Measurements from ENCODE around the gene LDLRAD4.
"Not testable (repeated sequence)": the region's sequence is repeated elsewhere in the genome, so short reads cannot be mapped to it uniquely, and the experiment has no call there.

The LDLRAD4 gene

DNA sequence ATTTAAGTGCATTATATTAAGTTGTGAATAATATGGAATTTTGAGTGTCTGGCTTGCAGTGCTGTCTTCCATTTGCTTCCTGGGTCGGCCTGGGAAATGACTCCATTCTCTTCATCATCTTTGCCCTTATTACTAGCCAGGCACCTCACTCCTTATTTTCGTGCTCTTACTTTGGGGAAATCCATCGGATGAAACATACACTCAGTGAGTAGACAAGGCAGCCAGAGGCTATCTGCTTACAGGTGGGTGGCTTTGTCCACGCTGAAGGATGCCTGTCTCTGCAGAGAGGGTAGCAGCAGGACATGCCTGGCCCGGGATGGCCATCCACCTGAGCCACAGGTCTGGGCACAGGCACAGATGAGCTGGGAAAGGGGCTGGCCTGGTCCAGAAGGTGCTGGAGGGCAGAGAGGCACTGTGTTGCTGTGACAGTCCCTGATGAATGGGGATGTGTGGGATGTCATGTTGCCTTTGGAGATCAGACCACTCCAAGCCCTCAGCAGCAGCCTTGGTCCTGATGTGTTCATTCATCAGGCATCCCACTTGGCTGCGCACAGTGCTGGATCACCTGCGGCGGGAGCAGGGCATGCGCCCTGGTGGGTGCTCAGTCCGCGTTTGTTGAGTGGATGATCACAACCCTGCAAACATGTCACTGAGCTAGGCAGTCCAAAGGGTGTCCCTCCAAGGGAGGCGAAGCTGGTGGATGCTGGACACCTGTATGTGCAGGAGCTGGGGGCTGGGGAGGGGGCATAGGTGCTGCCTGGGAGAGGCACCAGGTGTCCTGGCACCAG, 236.0 kb downstream of the LDLRAD4 start:
- DNase-seq, result no peak

DNA sequence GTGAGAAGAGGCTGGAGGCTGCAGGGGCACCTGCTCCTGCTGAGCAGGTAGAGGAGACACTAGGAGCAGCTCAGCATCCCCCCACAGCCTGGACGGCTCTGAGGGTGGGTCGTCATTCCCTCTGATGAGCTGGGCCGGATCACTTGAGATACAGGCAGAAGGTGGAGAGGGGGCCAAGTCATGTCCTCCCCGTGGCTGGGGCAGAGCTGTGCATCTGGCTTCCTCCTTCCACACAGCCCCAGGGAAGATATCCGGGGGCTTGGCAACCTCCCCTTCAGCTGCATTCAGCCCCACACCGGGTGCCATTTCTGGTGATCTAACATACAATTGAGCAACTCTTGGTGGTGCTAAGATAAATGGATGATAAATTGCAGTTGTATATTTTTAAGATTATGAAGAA, 236.9 kb downstream of the LDLRAD4 start:
- no peak for DNase-seq

DNA sequence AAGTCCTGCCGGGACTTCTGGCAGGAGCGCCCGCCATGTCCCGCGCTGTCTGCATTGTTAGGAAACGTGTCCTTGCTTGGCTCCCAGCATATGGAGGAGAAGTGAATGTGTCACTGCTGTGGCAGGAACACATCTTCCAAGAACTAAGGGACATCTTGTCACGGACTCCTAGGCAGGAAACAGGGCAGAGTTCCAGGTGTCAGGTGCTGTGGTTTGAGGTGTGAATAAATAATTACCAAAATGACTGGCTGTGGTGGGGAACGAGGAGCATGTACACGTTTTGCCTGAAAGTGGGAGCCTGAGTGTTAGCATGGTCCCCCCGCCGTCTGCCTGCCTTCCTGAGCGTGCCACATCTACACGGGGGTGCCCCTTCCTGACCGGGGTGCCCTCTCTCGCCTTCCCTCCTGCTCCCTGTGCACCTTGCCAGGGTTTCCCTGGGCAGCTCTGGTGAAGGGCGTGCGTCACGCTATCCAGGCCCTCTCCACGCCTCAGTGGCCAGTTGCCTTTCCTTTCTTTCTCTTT, 237.5 kb downstream of the LDLRAD4 start:
- DNase-seq, result no peak

DNA sequence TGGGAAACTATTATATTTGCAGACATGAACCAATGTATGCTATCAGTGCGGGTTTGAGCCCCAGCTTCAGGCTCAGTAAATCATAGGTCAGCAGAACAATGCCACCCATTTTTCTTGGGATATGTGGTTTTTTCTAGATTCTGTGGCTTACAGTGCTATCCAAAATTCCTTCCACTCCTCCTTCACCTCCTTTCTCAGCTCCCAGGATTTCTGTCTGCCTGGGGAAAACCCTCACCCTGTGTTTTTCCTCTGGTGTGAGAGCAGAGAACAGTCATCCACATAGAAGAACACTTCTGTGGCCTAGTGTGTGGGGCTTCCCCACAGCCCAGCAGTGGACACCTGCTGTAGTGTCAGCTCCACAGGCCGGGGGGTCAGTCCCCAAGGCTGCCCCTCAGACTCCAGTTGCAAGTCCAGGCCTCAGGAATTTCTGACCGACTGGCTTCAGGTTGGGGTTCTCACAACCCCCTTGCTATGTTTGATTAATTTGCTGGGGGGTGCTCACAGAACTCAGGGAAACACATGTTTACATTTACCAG, 238.2 kb downstream of the LDLRAD4 start:
- no peak for DNase-seq

DNA sequence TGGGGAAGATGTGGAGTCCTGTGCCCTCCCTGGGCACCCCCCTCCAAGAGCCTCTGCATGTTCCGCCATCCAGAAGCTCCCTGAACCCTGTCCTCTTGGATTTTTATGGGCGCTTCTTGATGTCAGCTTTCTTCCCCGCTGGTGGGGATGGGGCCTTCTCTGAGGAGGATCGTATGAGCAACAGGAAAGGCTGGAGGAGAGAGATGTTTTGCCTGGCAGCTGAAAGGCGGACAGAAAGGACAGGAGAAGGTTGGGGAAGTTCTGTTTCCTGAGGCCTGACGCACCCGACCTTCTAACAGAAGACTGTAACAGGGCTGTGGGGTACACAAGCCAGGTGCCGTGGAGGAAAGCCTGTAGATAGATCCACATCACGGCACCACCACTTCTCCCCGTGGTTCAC, 238.8 kb downstream of the LDLRAD4 start:
- no peak for DNase-seq

DNA sequence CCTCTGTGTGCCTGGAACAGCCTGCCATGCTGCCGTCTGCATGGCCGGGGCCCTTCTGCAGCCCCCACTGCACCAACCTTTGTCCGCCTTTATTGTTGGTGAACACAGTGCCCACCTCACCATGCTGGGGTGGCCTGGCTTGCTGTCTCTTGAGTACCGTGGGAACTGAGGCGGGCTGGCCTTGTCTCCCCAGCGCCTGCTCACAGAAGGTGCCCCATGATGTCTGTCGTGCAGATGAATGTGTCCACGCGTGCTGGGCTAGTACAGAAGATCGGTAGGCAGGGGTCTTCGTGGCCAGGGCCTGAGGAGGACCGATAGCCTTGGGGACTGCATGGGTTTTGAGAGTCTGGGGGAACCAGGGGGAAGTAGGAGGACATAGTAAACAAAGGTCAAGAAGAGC, 242.4 kb downstream of the LDLRAD4 start:
- no peak for DNase-seq

DNA sequence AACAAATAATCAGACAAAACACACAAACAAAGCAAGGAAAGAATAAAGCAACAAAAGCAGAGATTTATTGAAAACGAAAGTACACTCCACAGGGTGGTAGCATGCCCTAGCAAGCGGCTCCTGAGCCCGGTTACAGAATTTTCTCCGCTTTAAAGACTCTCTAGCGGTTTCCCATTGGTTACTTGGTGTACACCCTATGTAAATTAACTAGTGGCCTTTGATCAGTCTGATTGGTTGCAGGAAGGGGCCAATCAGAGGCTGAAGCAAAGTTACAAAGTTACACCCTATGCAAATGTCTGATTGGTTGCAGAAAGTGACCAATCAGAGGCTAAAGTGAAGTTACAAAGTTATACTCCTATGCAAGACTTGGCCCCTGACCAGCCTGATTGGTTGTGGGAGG, 242.9 kb downstream of the LDLRAD4 start:
- DNase-seq, result no peak

DNA sequence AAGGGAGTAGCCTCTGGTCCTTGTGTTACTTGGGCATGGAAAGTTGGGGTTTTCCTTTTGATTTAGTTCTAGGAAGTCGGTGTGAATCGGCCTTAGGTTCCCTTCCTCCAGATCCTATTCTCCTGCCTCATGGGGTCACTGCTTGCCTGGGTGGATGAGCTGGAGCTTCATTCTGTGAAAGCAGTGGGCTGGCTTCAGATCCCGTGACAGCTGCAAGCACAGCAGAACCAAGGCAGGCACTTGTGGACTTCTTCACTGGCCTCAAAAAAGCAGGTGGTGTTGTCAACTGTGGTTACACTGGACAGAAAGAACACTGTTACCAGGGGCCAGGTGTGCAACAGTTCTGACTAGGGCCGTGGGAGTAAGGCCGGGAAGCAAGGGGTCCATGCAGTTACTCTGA, 243.4 kb downstream of the LDLRAD4 start:
- no peak for DNase-seq

DNA sequence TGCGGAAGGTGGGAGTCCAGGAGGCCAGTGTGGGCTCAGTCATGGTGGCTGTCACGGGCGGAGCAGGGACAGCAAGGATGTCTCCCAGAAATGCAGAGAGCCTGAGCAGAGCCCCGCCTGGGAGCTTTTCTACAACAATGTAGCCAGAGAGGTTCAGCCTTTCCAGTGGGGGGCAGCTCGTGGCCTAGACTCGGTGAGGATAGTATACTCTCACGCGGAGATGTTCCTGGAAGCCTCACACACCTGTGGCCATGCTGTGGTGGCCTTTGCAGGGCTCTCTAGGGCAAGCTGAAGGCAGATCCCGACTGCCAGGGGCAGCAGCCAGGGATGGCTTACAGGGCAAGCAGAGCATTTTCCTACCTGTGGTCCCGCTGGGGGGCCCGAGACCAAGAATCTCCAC, 244.1 kb downstream of the LDLRAD4 start:
- no peak for DNase-seq

DNA sequence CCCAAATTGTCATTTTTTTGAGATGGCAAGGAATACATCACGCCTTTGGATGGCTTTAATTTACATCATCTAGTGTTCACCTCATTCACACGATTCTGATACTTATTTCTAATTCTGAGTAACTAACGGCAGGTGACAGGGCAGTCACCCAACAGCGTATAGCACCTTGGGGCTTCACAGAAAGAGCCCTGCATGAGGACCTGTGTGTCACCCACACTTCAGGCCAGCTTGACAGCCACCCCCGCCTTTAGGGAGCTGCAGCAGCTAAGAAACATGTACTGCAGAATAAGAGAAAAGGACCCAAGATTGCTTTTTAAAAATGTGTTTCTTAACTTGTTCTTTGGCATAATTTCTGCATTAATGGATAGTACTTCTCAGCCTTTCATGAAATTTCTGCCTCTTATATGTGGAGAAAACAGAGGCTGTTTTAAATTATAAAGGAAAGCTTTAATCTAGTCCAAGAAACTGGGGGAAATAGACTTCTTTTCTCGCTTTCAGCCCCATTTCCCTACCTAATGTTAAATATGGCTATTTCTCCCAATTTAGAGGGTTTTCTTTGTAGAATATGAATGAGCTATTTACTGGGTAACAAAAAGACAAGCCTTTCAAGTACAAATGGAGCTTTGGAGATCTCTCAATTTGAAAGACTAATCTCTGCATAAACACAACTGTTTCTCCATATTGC, 245.1 kb downstream of the LDLRAD4 start:
- no peak for DNase-seq

DNA sequence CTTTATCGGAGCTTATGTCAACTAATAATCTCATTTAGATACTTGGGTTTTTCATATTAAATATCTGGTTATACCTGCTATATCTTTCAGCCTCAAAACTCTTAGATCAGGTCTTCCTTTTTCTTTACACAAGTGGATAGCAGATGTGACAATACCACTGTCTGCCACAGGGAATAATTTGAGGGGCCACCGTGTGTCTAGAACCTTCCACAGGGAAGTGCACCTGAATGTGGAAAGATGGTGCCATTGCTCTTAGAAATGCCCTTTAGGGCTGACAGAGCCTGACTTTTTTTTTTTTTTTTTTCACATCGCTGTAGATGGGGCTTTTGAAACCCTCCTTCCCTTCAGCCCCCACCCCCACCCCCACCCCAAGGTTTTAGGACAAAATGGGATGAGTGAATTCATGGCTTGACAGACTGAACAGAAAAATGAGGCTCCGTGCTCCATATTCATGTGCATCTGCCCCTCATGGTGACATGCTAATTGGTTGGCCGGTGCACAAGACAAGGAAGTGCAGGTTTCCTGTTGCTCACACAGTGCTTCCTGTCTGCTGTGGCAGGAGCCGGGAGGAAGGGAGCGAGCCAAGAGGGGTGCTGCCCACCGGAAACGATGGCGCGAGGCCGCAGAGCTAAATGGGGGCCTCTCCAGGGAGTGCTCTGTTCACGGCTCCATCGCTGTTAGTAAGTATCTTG, 246.0 kb downstream of the LDLRAD4 start:
- peak; percentile 73 for DNase-seq

DNA sequence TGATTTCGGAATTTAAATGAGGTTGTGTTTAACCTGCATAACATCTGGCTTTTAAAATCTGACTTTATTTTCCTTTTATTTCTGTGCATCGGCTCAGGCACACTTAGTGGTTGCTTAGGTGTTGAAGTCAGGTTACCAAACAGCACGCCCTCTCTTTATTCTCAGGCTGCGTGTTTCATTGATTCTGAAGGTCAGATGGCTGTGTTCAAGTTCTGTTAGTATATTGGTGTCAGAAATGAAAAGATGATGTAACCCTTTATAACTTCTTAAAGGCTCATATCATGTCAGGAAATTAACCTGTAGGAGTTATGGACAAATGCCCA, 246.5 kb downstream of the LDLRAD4 start:
- DNase-seq, result no peak

DNA sequence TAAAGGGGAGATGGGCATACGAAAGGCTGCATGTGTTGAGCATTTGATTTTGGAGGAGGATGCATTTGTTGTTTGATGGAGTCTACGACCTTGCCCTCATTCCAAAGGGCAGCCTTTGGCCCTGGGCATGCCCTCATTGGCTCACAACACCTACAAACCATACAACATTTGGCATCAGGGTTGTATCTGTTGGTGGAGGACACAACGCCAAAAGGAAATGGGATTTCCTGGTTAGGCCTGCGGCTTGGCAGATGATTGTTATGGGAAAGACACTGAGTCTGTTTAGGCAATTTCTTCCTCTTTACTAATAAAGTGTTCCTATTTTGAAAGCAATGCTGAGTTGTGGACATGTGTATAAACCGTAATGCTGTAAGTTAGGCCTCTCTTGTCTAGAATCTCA, 246.9 kb downstream of the LDLRAD4 start:
- DNase-seq, result no peak

DNA sequence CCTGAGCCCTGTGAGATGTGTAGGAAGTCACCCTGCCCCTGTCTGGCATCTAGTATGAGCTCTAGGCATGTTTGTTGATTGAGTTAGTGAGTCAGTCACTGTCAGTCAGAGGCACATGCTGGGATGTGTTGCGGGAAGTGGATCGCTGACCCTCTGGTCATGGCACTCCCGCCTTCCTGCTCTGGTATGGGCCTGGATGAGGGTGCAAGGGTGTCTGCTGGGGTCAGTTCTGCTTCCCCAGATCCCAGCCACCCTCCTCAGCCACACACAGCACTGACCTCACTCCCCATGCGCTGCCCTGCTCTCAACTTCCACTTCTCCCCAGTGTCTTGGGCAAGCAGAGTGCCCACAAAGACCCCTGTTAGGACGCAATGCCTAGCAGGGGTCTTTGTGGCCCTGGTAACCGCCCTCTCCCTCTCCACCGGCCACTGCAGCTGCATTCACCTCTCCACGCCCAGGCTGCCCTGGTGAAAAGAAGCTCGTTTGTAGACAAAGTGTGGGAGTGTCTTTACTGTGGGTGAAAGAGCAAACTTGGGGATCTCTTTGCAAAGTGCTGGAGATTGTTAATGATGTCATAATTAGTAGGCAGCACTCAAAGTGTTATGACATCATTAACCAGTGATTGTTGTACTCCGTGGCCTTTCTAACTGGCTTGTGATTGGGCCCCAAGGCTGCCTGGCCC, 252.1 kb downstream of the LDLRAD4 start:
- no peak for DNase-seq

DNA sequence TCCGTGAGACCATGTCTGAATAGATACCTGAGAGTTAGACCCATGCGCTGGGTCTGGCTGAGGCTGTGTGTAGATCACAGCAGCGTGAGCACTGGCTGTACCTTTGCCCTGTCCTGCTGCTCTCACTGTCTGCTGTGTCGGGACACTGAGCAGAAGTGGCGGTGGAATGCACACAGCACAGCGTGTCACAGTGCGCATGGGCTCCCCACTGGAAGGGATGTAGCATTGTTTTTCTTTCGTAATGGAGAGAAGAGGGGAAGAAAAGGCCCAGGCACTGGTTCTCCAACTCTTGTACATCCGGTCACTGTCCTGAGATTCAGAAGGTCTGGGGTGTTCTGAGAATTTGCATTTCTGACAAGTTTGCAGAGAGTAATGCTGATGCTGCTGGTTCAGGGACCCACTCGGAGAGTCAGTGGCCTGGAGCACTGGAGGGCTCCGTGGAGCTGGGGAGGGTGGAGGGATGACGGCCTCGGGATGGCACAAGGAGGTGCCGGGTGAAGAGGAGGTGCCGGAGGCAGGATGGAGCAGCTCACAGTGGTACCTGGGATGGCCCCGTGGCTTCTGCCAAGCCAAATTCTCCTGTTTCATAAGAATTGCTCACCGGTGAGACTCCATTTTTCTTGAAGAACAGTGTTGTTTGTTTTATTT, 252.8 kb downstream of the LDLRAD4 start:
- no peak for DNase-seq

DNA sequence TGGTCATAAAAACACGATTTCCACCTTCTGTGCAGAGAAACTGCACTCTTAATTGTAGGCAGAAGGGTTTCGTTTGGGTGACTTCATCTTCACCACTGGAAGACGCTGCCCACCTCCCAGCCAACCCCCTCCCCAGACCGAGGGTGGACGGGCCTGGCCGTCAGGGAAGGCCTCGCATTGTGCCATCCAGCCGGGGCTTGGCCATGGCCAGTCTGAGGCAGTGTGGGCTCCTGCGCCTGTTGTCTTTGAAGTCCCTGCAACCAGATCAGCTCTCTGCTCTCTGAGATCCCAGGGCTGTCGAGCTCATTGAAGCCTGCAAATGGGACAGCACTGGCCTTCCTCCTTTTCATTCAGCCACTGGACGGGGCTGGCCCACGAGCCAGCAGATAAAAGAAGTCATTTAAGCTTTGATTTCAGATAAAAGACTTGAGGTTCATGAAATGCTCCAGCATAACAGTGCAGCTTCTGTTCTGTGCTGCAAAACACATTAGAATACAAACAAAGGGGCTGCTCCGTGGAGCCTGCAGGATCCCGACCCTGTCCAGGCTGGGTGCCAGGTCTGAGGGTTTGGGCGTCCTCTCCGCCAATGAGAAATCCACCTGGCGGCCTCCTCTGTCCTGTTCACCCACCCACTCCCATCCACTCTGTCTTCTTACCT, 253.5 kb downstream of the LDLRAD4 start:
- no peak for DNase-seq

DNA sequence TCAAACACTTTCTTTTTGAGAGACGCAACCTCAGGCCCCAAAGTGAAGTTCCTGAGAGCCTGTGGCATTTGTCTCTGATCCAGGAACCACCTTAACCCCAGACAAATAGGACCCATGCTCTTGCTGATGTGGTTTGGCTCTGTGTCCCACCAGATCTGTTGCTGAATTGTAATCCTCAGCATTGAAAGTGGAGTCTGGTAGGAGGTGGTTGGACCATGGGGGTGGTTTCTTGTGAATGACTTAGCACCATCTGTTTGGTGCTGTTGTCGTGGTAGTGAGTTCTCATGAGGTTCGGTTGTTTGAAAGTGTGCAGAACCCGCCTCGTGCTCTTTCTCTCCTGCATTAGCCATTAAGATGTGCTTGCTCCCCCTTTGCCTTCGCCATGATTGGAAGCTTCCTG, 255.2 kb downstream of the LDLRAD4 start:
- DNase-seq, result no peak

DNA sequence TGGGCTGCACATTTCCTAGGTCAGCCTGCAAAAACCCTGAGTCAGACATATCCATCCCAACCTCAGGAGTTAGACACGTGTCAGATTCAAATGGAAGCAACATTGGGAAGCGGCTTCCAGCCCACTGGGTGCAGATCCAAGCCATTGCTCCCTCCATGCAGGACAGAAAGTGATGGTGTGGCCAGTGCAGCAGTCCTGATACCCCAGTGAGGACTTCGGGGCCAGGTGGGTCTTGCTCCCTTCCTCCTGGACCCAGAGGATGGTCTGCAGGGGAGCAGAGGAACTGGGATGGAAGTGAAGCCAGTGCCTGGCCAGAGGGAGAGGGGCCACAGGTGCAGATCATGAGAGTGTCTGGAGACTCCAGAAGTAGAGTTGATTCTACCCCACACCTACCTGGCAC, 255.8 kb downstream of the LDLRAD4 start:
- DNase-seq, result no peak

DNA sequence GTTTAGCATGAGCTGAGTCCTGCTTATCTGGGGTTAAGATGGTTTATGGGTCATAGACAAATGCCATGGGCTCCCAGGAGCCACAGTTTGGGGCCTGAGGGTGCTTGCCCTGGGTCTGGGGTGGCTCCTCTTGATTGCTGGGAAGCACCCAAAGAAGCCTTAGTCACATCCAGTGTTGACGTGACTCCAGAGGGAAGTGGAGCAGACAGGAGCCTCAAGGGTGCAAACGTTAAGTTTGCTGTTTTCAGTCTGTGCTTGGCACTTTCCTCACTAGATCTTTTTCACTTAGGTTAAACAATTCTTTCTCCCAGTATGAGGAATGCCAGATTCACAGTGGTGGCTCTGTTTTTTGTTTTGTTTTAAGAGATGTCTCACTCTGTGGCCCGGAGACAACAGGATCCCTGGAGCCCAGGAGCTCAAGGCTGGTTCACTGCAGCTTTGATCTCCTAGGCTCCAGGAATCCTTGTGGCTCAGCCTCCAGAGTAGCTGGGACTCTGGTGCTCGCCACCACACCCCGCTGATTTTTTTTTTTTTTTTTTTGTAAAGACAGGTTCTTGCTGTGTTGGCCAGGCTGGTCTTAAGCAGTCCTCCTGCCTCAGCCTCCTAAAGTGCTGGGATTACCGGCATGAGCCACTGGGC, 256.5 kb downstream of the LDLRAD4 start:
- DNase-seq, result no peak

DNA sequence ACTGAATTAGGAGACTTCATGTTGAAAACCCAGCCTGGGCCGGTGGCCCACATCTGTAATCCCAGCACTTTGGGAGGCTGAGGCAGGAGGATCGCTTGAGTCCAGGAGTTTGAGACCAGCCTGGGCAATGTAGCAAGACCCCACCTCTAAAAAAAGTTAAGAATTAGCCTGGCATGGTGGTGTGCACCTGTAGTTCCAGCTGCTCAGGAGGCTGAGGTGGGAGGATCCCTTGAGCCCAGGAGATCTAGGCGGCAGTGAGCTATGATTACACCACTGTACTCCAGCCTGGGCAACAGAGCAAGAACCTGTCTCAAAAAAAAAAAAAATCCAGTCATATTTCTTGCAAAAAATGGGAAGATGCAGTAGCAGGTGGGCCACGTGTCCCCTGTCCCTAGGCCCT, 257.8 kb downstream of the LDLRAD4 start:
- DNase-seq, result not testable (repeated sequence)

DNA sequence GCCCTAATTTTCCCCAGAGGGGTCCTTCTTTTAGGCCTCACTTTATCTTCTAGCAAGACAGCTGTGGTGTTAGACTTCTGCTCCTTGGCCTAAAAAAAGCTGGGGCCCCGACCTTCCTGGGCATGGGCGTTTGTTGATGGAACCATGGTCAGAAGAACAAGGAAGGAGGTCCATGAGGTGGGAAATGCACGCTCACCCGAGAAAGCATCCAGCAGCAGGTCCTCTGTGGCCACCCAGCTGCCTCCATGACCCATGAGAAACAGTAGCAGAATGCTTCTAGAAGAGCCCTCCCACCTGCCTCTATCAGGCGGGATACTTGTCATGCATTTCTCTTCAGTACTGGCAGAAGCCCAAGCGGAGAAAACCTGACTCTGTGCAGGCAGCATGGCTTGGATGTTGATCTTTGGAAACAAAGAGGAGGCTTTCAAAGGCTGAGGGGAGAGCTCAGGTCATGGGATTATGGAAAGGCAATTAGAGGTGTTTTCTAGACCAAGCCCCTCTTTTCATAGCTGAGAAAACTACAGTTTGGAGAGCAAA, 258.7 kb downstream of the LDLRAD4 start:
- DNase-seq, result peak; percentile 19

Data from SHP77 treated with DMSO at 0.1 percent for 48 hours (cell line).